GM08714 (cell line): Measurements from ENCODE around the gene TNFSF8.

Experiments
- H3K4me3 ChIP-seq: fragments of 200-500 bp; sonication (Bioruptor generic); 2 replicates; pipeline ENCODE4 v1.5.1; 2014; ENCODE audit warnings: mild to moderate bottlenecking, low read length, inconsistent platforms
- ZNF274 ChIP-seq: IDR thresholded peaks from 2 replicates; pipeline ENCODE4 v1.6.1; 2012; ENCODE audit warnings: mild to moderate bottlenecking, low read depth, low read length

TNFSF8 gene

DNA sequence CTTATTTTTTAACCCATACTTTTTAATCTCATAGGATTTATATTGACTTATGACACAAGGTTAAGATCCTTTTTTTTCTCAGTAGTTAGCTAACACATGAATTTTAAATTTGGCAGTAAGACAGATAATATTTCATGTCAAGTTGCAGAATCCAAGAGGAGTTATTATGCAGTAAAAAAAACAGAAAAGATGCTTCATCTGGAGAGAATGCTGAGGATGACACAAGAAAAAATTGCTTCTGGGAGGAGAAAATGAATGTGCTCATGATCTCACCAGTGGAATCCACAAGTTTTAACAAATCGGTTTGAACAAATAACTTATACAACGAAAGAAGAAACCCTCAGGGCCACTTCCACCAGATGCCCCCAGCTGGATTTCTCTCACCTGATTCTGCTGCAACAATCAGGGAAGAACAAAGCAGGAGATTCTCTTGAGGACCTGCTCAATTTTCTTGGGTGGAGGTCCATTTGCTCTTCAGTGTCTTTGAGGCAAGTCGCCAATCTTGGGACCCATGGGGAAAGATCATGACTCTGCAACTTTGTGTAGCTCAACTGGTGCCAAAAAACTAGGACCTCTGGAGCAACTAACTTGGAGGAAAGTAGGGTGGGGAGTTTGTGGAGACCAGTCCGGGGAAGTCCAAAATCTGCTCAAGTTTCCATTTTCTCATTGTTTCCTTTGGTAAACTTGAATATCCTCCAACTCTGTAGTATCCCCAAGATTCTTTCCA, 74.0 kb downstream of the TNFSF8 start:
- TF ChIP-seq ZNF274 = no peak

DNA sequence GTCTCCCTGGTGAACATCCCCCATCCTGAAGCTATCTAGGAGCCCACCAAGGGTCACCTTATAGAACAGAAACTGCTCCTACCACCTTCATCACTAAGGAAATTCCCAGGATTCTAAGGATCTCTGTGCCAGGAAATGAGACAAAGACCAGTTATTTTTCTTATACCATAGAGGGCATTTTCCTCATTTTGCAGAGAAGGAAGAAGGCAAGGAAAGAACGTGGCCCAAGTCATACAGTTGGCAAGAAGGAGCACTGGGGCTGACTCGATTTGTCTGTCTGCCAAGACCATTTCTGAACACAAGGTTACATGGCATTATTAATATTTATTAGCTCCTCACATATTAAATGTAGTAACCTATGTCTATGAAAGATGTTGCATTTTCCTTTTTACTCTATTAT, 74.9 kb downstream of the TNFSF8 start:
- H3K4me3 ChIP-seq = no peak overlapping the region
- TF ChIP-seq ZNF274 = no peak

More for the DNA sequence above, 74.0 kb downstream of the TNFSF8 start:
- H3K4me3 ChIP-seq = no peak overlapping the region

DNA sequence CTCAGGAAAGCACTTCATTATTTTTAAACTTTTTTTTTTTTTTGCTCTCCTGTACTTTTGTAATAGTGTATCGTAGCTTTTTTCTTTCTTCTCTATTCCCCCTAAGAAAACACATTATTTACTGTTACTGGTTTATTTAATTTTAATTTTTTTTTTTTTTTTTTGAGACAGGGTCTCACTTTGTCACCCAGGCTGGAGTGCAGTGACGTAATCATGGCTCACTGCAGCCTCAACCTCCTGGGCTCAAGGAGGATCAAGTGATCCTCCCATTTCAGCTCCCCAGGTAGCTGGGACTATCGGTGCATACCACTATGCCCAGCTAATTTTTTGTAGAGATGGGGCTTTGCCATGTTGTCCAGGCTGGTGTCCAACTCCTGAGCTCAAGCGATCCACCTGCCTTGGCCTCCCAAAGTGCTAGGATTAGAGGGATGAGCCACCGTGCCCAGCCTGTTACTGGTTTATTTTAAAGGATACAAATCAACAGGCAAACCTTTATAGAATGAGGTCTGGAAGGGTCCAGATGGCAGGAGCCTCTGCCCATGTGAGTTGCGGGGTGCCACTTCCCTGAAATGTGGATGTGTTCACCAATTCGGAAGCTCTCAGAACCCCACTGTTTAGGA, 75.5 kb downstream of the TNFSF8 start:
- H3K4me3 ChIP-seq = no peak overlapping the region
- TF ChIP-seq ZNF274 = no peak

DNA sequence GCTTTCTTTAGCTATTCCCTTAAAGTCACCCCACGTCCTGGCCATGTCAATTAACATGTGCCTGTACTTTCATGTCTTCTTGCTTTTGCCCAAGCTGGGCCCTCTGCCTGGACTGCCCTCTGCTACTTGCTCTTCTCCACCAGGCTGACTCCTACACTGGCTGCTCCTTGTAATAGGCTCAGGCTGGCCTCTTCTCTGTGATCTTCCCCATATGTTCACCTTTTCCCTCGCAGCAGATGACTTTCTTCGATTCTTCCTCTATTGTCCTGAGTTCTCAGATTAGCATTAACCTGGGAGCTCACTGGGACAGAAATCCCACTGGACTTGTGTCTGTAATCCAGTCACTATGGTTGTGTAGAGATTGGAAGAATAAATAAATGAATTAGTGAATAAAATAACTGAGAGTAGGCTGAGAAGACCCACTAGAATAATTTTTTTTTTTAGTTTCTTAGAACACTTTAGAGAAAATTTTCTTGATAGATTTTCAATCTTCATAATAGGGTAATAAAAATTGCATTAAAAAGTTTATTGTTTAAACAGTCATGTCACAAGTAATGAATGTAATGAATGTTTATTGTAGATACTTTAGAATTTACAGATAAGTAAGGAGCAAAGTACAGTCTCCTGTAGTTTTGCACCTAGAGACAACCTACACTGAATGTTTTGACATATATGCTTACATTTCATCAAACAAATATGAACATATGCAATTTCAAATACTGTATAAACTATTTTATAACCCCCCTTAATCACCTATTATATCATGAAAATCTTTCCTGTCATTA, 77.1 kb downstream of the TNFSF8 start:
- H3K4me3 ChIP-seq = no peak overlapping the region
- no peak for TF ChIP-seq ZNF274

DNA sequence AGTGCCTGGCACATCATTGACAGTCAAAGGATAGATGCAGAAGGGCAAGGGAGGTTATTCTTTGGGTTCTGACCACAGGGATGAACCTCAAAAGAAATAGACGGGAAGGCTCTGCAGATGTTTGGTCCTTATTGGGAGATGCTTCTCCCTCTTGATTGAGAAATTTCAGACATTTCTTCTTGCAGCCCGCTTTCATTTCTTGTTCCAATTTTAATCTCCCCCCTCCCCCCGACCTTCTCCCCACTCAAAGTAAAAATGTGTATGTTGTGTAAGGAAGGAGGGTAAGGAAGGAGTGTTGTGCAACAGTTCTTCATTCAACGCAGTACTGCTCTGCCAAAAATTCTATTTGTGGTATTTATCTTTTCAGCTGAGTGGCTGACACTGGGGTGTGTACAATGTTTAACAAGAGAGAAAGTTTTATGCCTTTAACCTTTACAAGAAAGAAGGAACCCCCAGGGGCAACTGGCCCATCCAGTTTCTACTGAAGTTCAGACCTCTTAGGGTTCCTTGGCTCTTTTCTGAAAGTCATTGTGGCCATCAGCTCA, 78.3 kb downstream of the TNFSF8 start:
- no peak for TF ChIP-seq ZNF274

DNA sequence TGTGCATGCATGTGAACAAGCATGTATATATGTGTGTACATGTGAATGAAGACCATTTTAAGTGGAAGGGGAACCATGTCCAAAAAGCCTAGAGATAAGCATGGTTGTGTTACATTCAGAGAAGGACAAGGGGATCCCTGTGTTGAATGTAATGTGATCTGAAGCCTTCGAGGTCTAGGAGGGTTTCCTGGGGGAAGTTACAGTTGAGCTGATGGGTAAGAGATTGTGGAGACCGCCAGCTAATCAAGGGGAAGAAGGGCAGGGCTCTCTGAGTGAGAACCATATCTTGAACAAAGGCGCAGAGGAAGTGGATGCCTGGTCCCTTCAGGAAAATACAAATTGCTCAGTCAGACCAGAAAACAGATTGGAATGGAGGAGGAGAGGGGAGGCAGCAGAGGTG, 79.1 kb downstream of the TNFSF8 start:
- TF ChIP-seq ZNF274 = no peak
- H3K4me3 ChIP-seq = no peak overlapping the region

More for the DNA sequence above, 78.3 kb downstream of the TNFSF8 start:
- no peak overlapping the region for H3K4me3 ChIP-seq
